GM18508 (cell line): ENCODE data around the gene TFF1.

Source experiments
- ATAC-seq: cut with Tn5 transposase; IDR thresholded peaks from one replicate; pipeline ENCODE4 v1.9.1; 2021; ENCODE audit warnings: moderate number of reproducible peaks; ENCODE audit not compliant: insufficient read depth, unreplicated experiment

The TFF1 gene

GRCh38 chr21:42367367-42368165 lies 1.2 kb upstream of the TFF1 start:
- no peak for ATAC-seq

GRCh38 chr21:42365770-42366169 lies 565 bp downstream of the TFF1 start:
- ATAC-seq: no peak

GRCh38 chr21:42364304-42364865 lies 1.9 kb downstream of the TFF1 start:
- ATAC-seq: no peak

- ATAC-seq: no peak
These were observed 3.0 kb downstream of the TFF1 start for GRCh38 chr21:42363312-42363711.

GRCh38 chr21:42362700-42363099 lies 3.6 kb downstream of the TFF1 start:
- no peak for ATAC-seq

- ATAC-seq: no peak
These were observed 4.1 kb downstream of the TFF1 start for GRCh38 chr21:42362198-42362597.

- no peak for ATAC-seq
These were observed 5.0 kb downstream of the TFF1 start for GRCh38 chr21:42361286-42361685.

GRCh38 chr21:42360317-42360716 lies 6.0 kb downstream of the TFF1 start:
- ATAC-seq: no peak

- no peak for ATAC-seq
These were observed 7.4 kb downstream of the TFF1 start for GRCh38 chr21:42358937-42359336.

- no peak for ATAC-seq
These were observed 8.1 kb downstream of the TFF1 start for GRCh38 chr21:42358261-42358660.

GRCh38 chr21:42357307-42357706 lies 9.0 kb downstream of the TFF1 start:
- ATAC-seq: no peak

- no peak for ATAC-seq
These were observed 9.7 kb downstream of the TFF1 start for GRCh38 chr21:42356650-42357049.

GRCh38 chr21:42356046-42356445 lies 10.3 kb downstream of the TFF1 start:
- no peak for ATAC-seq

GRCh38 chr21:42353623-42354022 lies 12.7 kb downstream of the TFF1 start:
- no peak for ATAC-seq

- ATAC-seq: no peak
These were observed 13.8 kb downstream of the TFF1 start for GRCh38 chr21:42352441-42353095.

GRCh38 chr21:42351626-42352440 lies 14.5 kb downstream of the TFF1 start:
- no peak for ATAC-seq

- no peak for ATAC-seq
These were observed 15.4 kb downstream of the TFF1 start, which contains the start of gene TFF2 for GRCh38 chr21:42350927-42351426. Gene TFF2 (minus strand): TSS chr21:42350994. CDS start chr21:42350957, 37 bp downstream.

- ATAC-seq: no peak
These were observed 15.9 kb downstream of the TFF1 start for GRCh38 chr21:42350318-42350910.

- no peak for ATAC-seq
These were observed 16.7 kb downstream of the TFF1 start for GRCh38 chr21:42349420-42350317.
